Thoracic aorta (tissue), 2 donors: ENCODE data around the gene HLA-DOA. TPM values are rescaled to one million over a fixed set of nuclear protein-coding genes. Genes with fewer than 3 reads are reported as not detected.

ENCODE experiments used
- ATAC-seq: fragments of 150-250 bp; one replicate; pipeline ENCODE4 v1.8.0; 2017; ENCODE audit warnings: low read depth; ENCODE audit not compliant: insufficient number of reproducible peaks, low FRiP score
- DNase-seq: peaks from one replicate; pipeline ENCODE4 v3.0.0-alpha.2; 2020; ENCODE audit warnings: low spot score
- H3K27ac ChIP-seq, 2 donors: fragments of 200-600 bp; sonication (generic); 1 replicate in 1 of 2; 2 replicates in 1 of 2; pipeline ENCODE4 v1.5.1; 2016; ENCODE audit warnings: mild to moderate bottlenecking in 2 of 2, moderate library complexity in 2 of 2
- H3K27me3 ChIP-seq: fragments of 200-600 bp; sonication (generic); replicated peaks from 2 replicates; pipeline ENCODE4 v1.6.0; 2016; ENCODE audit warnings: mild to moderate bottlenecking; ENCODE audit not compliant: insufficient read depth
- H3K36me3 ChIP-seq: fragments of 200-600 bp; sonication (generic); one replicate; pipeline ENCODE4 v1.5.1; 2016
- H3K4me1 ChIP-seq, 2 donors: fragments of 200-600 bp; sonication (generic); 1 replicate in 1 of 2; 2 replicates in 1 of 2; pipeline versions ENCODE4 v1.5.1 to v1.6.0; 2016; ENCODE audit warnings: low read depth in 2 of 2, mild to moderate bottlenecking in 1 of 2; ENCODE audit not compliant: control insufficient read depth in 1 of 2
- H3K4me3 ChIP-seq: fragments of 200-600 bp; sonication (generic); 2 replicates; pipeline ENCODE4 v1.5.1; 2016; ENCODE audit warnings: mild to moderate bottlenecking
- H3K9me3 ChIP-seq: fragments of 200-600 bp; sonication (generic); 2 replicates; pipeline ENCODE4 v1.5.1; 2016
- total RNA-seq, 2 donors: library from RNA; depleted of rRNA; stranded (reverse); fragments of >200 nt; gene quantifications; one replicate each; pipeline versions ENCODE4 v1.1.0 to v1.2.3, GENCODE V29; 2016
- TF ChIP-seq, protein P1 (sequence below): fragments of 200-600 bp; sonication (generic); IDR thresholded peaks from one replicate; pipeline ENCODE4 v1.5.1; 2019; ENCODE audit warnings: antibody characterized with exemption

Gene HLA-DOA
- total RNA-seq, 2 donors from 2014 or later, result 5.8 to 19.4 TPM

DNA sequence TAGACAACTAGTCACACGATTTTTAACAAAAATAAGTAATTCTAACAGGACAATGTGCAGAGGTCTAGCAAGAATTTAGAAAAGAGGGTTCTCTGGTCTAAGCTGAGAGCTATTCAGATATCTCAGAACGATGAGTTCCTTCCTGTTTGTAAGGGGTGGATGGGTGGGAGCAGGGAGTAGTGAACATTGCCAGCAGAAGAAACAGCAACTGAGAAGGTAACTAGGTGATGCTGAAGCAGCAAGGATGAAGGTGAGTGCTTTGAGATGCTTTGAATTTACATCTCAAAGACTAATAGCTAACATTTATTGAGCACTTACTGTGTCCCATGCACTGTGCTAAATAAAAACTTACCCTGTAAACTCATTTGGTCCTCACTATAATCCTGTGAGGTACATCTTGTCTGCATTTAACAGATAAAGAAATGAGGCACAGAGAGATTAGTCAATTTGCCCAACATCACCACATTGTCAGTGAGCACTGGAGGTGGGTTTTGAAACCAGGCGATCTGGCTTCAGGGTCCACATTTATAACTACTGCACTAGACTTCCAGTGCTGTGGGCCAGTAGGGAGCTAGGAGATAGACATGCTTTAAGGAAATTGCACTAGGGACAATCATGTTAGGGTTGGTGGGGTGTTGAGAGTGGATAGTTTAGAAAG lies 25.3 kb downstream of the HLA-DOA start:
- DNase-seq, result no peak
- peaks cover 0 to 15% of the 10 kb centered on the region in 2 donors for H3K4me1 ChIP-seq
- peaks cover 30% of the 10 kb centered on the region for H3K36me3 ChIP-seq
- no peak overlapping the region for H3K27ac ChIP-seq
- no peaks in the 10 kb centered on the region for H3K9me3 ChIP-seq
- no peak overlapping the region for H3K4me3 ChIP-seq
- TF ChIP-seq, protein P1, sequence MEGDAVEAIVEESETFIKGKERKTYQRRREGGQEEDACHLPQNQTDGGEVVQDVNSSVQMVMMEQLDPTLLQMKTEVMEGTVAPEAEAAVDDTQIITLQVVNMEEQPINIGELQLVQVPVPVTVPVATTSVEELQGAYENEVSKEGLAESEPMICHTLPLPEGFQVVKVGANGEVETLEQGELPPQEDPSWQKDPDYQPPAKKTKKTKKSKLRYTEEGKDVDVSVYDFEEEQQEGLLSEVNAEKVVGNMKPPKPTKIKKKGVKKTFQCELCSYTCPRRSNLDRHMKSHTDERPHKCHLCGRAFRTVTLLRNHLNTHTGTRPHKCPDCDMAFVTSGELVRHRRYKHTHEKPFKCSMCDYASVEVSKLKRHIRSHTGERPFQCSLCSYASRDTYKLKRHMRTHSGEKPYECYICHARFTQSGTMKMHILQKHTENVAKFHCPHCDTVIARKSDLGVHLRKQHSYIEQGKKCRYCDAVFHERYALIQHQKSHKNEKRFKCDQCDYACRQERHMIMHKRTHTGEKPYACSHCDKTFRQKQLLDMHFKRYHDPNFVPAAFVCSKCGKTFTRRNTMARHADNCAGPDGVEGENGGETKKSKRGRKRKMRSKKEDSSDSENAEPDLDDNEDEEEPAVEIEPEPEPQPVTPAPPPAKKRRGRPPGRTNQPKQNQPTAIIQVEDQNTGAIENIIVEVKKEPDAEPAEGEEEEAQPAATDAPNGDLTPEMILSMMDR, result no peak
- H3K27me3 ChIP-seq, result no peaks in the 10 kb centered on the region
- ATAC-seq, result no peak

DNA sequence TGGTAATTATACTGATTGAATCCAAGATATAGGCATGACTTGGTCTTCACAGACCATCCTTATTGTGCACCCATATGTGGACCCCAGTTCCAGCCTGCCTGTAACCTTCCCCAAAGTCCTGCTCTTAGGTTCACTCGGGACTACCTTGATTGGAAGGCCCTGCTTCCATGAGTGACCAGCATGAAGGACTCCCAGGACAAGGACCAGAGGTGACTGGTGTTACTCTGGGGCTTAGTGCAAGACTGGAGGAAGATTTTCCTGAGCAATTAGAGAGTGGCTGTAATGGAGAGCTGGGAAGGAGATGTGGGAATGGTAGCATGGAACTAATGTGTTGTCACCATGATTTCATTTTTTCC lies 25.9 kb downstream of the HLA-DOA start:
- DNase-seq, result no peak
- H3K9me3 ChIP-seq, result no peaks in the 10 kb centered on the region
- peaks cover 0 to 19% of the 10 kb centered on the region in 2 donors for H3K4me1 ChIP-seq
- no peaks in the 10 kb centered on the region for H3K27me3 ChIP-seq
- ATAC-seq, result no peak
- TF ChIP-seq, protein P1, result no peak
- H3K4me3 ChIP-seq, result no peak overlapping the region
- H3K27ac ChIP-seq, result no peak overlapping the region
- H3K36me3 ChIP-seq, result peaks cover 34% of the 10 kb centered on the region

DNA sequence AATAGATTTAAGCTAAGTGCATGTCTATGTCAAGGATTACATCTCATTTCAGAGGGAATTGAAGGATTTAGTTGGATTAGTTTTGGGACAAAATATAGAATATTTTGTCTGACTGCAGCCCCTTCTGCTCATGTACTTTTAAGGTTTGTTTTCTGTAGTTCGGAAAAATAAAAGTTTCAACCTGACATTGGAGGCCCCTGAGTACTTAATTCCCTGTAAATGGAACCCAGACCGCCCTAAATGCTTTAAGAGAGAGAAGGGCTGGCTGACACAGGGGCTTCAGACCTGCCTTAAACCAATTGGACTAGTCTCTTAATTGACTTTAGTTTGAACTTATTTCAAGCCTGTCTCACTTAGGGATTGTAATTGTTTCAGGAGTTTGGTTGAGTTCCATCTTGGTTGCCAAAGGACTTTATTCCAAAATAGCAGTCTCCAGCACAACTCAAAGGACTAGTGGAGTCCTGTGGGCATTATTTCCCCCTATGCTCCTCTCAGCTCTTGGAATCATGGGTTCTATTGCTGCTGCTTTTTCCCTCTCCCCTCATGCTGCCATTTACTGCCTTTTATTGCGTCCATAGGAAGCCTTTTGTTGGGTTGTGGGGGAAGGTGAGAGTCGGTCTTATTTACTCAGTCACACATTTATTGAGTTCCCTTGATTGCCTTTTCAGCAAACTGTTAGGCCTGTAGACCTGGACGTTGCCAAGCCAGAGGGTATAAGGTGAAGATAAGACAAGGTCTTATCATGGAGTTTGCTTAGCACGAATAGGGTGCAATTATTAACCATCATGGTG lies 26.5 kb downstream of the HLA-DOA start:
- ATAC-seq (no peak), DNase-seq (no peak)
- Histone ChIP-seq H3K9me3 (no peaks in the 10 kb centered on the region), H3K4me1 (peaks cover 0 to 20% of the 10 kb centered on the region in 2 donors), H3K27ac (no peak overlapping the region), H3K36me3 (peaks cover 40% of the 10 kb centered on the region), H3K27me3 (no peaks in the 10 kb centered on the region), H3K4me3 (no peak overlapping the region)
- TF ChIP-seq, protein P1, result no peak

DNA sequence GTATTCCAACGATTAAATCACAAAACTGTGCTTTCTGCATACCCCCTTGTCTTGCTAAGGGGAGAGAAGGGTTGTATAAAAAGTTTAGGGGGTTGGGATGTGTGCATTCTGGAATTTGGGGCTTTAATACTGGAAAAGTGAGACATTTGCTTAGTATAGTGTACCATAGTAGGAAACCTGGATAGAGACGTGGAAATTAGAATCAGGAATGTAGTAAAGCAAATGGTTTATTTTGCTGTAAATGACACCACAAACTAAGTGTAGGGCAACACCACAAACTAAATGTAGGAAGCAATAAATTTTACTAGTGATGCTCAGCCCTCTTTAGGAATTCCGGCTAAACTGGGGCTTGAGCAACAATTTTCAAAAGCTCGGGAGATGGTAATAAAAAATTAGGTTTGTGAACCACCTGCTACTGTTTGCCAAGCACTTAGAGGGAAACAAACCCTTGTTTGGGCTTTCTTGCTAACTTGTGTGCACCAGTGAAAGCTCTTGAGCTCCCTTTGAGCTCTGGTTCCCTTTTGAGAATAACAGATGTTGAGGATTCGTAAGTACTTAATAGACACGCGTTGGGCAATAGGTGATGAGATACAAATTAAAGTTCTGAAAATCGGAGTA lies 27.2 kb downstream of the HLA-DOA start:
- peaks cover 2 to 27% of the 10 kb centered on the region in 2 donors for H3K4me1 ChIP-seq
- H3K4me3 ChIP-seq, result no peak overlapping the region
- no peaks in the 10 kb centered on the region for H3K9me3 ChIP-seq
- H3K36me3 ChIP-seq, result peaks cover 47% of the 10 kb centered on the region
- H3K27me3 ChIP-seq, result no peaks in the 10 kb centered on the region
- TF ChIP-seq, protein P1, result no peak
- DNase-seq (no peak), ATAC-seq (no peak)
- no peak overlapping the region for H3K27ac ChIP-seq

DNA sequence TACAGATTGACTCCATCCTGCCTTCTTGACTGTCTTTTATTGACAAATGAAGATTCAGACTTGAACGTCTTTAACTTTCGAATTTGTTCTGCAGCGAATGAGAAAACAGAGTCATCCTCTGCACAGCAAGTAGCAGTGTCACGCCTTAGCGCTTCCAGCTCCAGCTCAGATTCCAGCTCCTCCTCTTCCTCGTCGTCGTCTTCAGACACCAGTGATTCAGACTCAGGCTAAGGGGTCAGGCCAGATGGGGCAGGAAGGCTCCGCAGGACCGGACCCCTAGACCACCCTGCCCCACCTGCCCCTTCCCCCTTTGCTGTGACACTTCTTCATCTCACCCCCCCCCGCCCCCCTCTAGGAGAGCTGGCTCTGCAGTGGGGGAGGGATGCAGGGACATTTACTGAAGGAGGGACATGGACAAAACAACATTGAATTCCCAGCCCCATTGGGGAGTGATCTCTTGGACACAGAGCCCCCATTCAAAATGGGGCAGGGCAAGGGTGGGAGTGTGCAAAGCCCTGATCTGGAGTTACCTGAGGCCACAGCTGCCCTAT lies 28.8 kb downstream of the HLA-DOA start:
- TF ChIP-seq, protein P1, result no peak
- Histone ChIP-seq H3K4me1 (peaks cover 18 to 43% of the 10 kb centered on the region in 2 donors), H3K9me3 (no peaks in the 10 kb centered on the region), H3K36me3 (peaks cover 63% of the 10 kb centered on the region), H3K27ac (peak overlapping the region in 1 of 2 donors; percentile 4), H3K27me3 (no peaks in the 10 kb centered on the region), H3K4me3 (no peak overlapping the region)
- ATAC-seq, result no peak
- DNase-seq, result no peak
